GM10266 (cell line): ENCODE measurements around the gene CCL22.

Experiments used
- DNase-seq: peaks from one replicate; pipeline ENCODE4 v3.0.0; 2012; ENCODE audit errors: extremely low spot score
- CTCF ChIP-seq: IDR thresholded peaks from 2 replicates; pipeline ENCODE4 v1.5.1; 2012; ENCODE audit warnings: mild to moderate bottlenecking, low read depth; ENCODE audit not compliant: control insufficient read depth, insufficient read depth; ENCODE audit errors: missing control alignments

CCL22 gene

GRCh38 chr16:57347858-57348257, 10.7 kb upstream of the CCL22 start:
- DNase-seq = no peak
- no peak for TF ChIP-seq CTCF

GRCh38 chr16:57348327-57348726, 10.3 kb upstream of the CCL22 start:
- DNase-seq = no peak
- TF ChIP-seq CTCF = no peak

GRCh38 chr16:57349212-57350031, 9.2 kb upstream of the CCL22 start:
- no peak for TF ChIP-seq CTCF
- peak; percentile 77 for DNase-seq

DNA sequence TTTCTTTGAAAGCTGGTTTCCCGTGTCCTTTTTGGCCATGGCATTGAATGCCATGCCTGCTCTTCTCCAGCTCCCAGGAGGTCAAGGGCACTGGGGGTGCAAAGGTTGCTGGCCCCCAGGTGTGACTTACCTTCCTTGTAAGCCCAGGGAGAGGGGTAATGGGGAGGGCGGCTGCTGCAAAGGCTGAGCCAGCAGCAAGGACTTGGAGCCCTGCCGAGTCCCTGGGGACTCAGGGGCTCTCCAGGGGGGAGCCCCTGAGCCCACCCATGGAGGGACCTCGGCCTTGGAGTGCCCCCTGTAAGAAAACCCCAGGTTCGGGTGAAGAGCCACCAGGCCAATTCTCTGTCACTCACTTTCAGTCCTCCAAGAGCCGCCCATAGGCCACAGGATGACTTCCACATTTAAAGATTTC, 5.9 kb upstream of the CCL22 start:
- TF ChIP-seq CTCF = no peak
- no peak for DNase-seq

DNA sequence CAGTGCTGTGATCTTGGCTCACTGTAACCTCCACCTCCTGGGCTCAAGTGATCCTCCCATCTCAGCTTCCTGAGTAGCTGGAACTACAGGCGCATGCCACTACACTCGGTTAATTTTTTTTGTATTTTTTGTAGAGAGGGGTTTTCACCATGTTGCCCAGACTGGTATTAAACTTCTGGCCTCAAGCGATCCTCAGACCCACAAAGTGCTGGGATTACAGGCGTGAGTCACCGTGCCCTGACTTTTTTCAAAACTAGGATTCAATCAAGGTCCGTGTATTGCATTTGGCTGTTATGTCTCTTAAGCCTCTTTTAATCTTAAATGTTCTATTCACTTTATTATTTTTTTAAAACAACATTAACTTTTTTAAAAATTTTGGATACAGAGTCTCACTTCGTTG, 4.3 kb upstream of the CCL22 start:
- DNase-seq = no peak
- no peak for TF ChIP-seq CTCF

DNA sequence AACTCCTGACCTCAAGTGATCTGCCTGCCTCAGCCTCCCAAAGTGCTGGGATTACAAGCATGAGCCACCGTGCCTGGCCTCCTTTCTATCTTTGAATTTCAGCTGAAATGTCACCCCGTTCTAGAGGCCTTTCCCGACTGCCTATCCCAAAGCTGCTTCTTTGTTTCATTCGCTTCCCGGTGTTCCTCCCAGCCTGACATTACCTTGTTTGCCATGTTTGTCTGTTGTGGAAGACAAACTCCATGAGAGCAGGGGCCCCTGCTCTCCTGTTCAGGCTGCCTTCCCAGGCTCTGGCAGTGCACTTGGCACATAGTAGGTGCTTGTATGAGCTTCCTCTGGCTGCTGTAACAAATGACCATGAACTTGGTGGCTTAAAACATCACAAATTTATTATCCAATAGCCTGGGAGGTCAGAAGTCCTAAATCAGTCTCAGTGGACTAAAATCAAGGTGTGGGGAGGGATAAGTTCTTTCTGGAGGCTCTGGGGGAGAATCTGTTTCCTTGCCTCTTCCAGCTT, 2.6 kb upstream of the CCL22 start:
- TF ChIP-seq CTCF = no peak
- DNase-seq = no peak

DNA sequence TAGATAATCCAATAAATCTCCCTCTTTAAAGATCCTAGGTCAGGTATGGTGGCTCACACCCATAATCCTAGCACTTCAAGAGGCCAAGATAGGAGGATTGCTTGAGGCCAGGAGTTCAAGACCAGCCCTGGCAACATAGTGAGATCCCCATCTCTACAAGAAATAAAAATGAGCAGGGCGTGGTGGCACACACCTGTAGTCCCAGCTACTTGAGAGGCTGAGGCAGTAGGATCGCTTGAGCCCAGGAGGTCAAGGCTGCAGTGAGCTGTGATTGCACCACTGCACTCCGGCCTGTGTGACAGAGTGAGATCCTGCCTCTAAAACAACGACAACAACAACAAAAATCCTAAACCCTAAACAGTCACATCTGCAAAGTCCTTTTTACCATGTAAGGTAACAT, 2.0 kb upstream of the CCL22 start:
- DNase-seq = no peak
- TF ChIP-seq CTCF = no peak
